Neural cell (in vitro differentiated cells): ENCODE results near the gene UBALD1.

Experiments used
- EP300 ChIP-seq: fragments of 450-650 bp; conservative IDR thresholded peaks from 2 replicates; pipeline ENCODE4 v1.6.1; 2014; ENCODE audit warnings: antibody characterized with exemption, mild to moderate bottlenecking, moderate library complexity; ENCODE audit not compliant: poor library complexity, severe bottlenecking
- EZH2 ChIP-seq: fragments of 200-600, 300-800 bp; shearing (Covaris generic), sonication (generic); IDR thresholded peaks from 2 replicates; pipeline ENCODE4 v1.6.1; 2014; ENCODE audit warnings: antibody characterized with exemption, low read length, borderline replicate concordance, mild to moderate bottlenecking; ENCODE audit not compliant: insufficient read depth, poor library complexity, severe bottlenecking
- POLR2AphosphoS5 ChIP-seq: IDR thresholded peaks from 2 replicates; pipeline ENCODE4 v1.6.1; 2012
- RAD21 ChIP-seq: fragments of 450-650 bp; conservative IDR thresholded peaks from 2 replicates; pipeline ENCODE4 v1.6.1; 2014; ENCODE audit warnings: antibody characterized with exemption, mild to moderate bottlenecking, moderate library complexity
- SMC3 ChIP-seq: fragments of 450-650 bp; conservative IDR thresholded peaks from 2 replicates; pipeline ENCODE4 v1.6.1; 2014; ENCODE audit warnings: antibody characterized with exemption, mild to moderate bottlenecking, moderate library complexity; ENCODE audit not compliant: poor library complexity
- TAF1 ChIP-seq: IDR thresholded peaks from 2 replicates; pipeline ENCODE4 v1.6.1; 2012; ENCODE audit warnings: low read depth
- TF ChIP-seq, protein P1 (sequence below): fragments of 450-650 bp; IDR thresholded peaks from 2 replicates; pipeline ENCODE4 v1.5.1; 2014; ENCODE audit warnings: antibody characterized with exemption, mild to moderate bottlenecking, moderate library complexity; ENCODE audit not compliant: poor library complexity, severe bottlenecking
- TF ChIP-seq, protein P2 (sequence below): IDR thresholded peaks from 2 replicates; pipeline ENCODE4 v1.6.1; 2012; ENCODE audit warnings: borderline replicate concordance

DNA sequence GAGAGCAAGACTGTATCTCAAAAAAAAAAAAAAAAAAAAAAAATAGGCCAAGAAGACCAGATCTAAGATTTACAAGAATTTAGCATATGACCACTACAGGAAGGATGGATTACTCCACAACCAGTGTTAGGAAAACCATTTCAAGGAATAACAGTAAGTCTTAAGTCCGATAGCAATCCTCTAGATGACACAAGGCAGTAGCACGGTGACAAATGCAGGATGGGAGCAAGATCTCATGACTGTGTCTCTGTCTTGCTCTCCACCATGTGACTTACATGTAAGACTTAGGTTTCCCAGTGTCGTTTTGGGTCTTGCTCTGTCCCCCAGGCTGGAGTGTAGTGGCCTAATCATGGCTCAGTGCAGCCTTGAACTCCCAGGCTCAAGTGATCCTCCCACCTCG is 30.8 kb downstream of the UBALD1 start:
- TF ChIP-seq, protein P1, sequence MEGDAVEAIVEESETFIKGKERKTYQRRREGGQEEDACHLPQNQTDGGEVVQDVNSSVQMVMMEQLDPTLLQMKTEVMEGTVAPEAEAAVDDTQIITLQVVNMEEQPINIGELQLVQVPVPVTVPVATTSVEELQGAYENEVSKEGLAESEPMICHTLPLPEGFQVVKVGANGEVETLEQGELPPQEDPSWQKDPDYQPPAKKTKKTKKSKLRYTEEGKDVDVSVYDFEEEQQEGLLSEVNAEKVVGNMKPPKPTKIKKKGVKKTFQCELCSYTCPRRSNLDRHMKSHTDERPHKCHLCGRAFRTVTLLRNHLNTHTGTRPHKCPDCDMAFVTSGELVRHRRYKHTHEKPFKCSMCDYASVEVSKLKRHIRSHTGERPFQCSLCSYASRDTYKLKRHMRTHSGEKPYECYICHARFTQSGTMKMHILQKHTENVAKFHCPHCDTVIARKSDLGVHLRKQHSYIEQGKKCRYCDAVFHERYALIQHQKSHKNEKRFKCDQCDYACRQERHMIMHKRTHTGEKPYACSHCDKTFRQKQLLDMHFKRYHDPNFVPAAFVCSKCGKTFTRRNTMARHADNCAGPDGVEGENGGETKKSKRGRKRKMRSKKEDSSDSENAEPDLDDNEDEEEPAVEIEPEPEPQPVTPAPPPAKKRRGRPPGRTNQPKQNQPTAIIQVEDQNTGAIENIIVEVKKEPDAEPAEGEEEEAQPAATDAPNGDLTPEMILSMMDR = no peak
- no peak for TF ChIP-seq EP300
- no peak for TF ChIP-seq RAD21
- TF ChIP-seq POLR2AphosphoS5 = no peak
- no peak for TF ChIP-seq EZH2
- TF ChIP-seq SMC3 = no peak
- TF ChIP-seq TAF1 = no peak
- TF ChIP-seq, protein P2, sequence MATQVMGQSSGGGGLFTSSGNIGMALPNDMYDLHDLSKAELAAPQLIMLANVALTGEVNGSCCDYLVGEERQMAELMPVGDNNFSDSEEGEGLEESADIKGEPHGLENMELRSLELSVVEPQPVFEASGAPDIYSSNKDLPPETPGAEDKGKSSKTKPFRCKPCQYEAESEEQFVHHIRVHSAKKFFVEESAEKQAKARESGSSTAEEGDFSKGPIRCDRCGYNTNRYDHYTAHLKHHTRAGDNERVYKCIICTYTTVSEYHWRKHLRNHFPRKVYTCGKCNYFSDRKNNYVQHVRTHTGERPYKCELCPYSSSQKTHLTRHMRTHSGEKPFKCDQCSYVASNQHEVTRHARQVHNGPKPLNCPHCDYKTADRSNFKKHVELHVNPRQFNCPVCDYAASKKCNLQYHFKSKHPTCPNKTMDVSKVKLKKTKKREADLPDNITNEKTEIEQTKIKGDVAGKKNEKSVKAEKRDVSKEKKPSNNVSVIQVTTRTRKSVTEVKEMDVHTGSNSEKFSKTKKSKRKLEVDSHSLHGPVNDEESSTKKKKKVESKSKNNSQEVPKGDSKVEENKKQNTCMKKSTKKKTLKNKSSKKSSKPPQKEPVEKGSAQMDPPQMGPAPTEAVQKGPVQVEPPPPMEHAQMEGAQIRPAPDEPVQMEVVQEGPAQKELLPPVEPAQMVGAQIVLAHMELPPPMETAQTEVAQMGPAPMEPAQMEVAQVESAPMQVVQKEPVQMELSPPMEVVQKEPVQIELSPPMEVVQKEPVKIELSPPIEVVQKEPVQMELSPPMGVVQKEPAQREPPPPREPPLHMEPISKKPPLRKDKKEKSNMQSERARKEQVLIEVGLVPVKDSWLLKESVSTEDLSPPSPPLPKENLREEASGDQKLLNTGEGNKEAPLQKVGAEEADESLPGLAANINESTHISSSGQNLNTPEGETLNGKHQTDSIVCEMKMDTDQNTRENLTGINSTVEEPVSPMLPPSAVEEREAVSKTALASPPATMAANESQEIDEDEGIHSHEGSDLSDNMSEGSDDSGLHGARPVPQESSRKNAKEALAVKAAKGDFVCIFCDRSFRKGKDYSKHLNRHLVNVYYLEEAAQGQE = no peak
